ENCODE results near the gene RAVER2. TPM values are rescaled to one million over a fixed set of nuclear protein-coding genes. Genes with fewer than 3 reads are reported as not detected.

The RAVER2 gene, protein sequence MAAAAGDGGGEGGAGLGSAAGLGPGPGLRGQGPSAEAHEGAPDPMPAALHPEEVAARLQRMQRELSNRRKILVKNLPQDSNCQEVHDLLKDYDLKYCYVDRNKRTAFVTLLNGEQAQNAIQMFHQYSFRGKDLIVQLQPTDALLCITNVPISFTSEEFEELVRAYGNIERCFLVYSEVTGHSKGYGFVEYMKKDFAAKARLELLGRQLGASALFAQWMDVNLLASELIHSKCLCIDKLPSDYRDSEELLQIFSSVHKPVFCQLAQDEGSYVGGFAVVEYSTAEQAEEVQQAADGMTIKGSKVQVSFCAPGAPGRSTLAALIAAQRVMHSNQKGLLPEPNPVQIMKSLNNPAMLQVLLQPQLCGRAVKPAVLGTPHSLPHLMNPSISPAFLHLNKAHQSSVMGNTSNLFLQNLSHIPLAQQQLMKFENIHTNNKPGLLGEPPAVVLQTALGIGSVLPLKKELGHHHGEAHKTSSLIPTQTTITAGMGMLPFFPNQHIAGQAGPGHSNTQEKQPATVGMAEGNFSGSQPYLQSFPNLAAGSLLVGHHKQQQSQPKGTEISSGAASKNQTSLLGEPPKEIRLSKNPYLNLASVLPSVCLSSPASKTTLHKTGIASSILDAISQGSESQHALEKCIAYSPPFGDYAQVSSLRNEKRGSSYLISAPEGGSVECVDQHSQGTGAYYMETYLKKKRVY
- total RNA-seq: 1.4 and 1.5 TPM in 2 replicates
- total RNA-seq (2013): 1.4 TPM
- 0.82 and 0.97 TPM in 2 replicates for polyA plus RNA-seq
- 0.60 and 0.93 TPM in 2 replicates for polyA minus RNA-seq

DNA sequence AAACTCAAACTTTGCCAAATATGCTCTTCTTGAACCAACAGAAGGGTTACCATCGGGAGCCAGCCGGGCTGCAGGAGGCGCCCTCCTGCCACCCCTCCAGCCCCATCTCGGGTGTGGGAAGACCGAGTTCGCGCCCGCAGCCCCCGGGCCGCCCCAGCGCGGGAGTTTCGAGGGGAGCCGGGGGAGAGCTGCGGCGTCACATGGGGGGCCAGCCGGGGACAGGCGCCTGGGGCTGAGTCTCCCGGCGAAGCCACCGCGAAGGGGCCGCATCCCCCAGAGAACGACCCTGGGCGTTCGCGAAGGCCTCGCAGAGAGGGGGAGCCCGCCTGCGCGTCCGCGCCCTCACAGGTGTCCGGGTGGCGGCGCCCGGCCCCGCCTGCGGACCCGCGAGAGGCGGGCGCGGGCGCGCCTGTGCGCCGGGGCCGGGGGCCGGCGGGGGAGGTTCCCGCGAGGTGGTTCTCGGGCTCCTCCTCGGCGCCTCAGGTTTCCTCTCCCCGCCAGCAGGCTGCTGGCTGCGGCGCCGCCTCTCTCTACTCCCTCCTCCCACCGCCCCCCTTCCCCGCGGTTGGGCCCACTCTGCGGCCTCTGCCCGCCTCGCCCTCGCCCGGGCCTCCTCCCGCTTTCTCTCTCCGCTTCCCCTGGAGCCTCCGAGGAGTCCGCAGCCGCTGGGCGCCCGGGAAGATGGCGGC is at the start of gene RAVER2:
RAVER2 (plus strand) TSS at position 584 of the 689 bp plus-strand sequence; CDS start at position 682, 98 bp downstream.
- intact Hi-C loops (cut with micrococcal nuclease): loop anchor here (1.0 to 10.0 kb wide), 2 partner anchors 80 to 320 kb away; no protein-coding TSS in a partner anchor
- Mint-ChIP-seq H3K27ac (peak within 1 kb of the TSS; percentile 76), H3K27me3 (peaks cover 17% of the 10 kb centered on the region), H3K9me3 (ENCODE audit: insufficient read depth) (no peaks in the 10 kb centered on the region), H3K4me1 (peaks cover 18% of the 10 kb centered on the region), H3K4me3 (peak within 1 kb of the TSS; percentile 91)
- DNase-seq (peak; percentile 70), ATAC-seq (ENCODE audit: low read depth) (peak; percentile 74)
- Histone ChIP-seq H3K79me2 (ENCODE audit: control insufficient read depth, insufficient read depth, low read length) (no peaks in the 10 kb centered on the region), H3K9ac (ENCODE audit: low read length) (peak within 1 kb of the TSS; percentile 71), H2AFZ (ENCODE audit: insufficient read depth, low read depth, low read length, poor library complexity, severe bottlenecking) (peak within 1 kb of the TSS; percentile 85), H3K4me2 (replicated peaks; ENCODE audit: low read depth, low read length, poor library complexity, severe bottlenecking) (peak within 1 kb of the TSS; percentile 94), H3K4me3 (ENCODE audit: control extremely low read depth in 1 of 5, extremely low read depth in 1 of 5, insufficient read depth in 1 of 5, low read depth in 2 of 5, low read length in 4 of 5) (peak within 1 kb of the TSS in 4 of 5 experiments; percentile 48 to 74 (median 60)), H3K9me3 (ENCODE audit: control extremely low read depth in 1 of 3, control insufficient read depth in 2 of 3, insufficient read depth in 1 of 3, low read length in 2 of 3) (no peaks in the 10 kb centered on the region), H3K4me1 (ENCODE audit: control insufficient read depth in 2 of 2, insufficient read depth in 2 of 2, low read length in 2 of 2) (peaks cover 14 to 16% of the 10 kb centered on the region in 2 donors), H4K20me1 (ENCODE audit: control insufficient read depth, insufficient read depth, low read length, poor library complexity, severe bottlenecking) (no peaks in the 10 kb centered on the region), H3K27me3 (replicated peaks in 1 of 4; ENCODE audit: control extremely low read depth in 1 of 4, control insufficient read depth in 3 of 4, insufficient read depth in 4 of 4, low read length in 3 of 4) (no peaks in the 10 kb centered on the region), H3K27ac (ENCODE audit: low read length in 2 of 2) (peak within 1 kb of the TSS in 1 of 2 donors; percentile 36), H3K36me3 (replicated peaks in 1 of 2; ENCODE audit: control extremely low read depth in 1 of 2, control insufficient read depth in 1 of 2, extremely low read depth in 1 of 2, insufficient read depth in 2 of 2, low read length in 1 of 2) (no peaks in the 10 kb centered on the region)
- POLR2A ChIA-PET: no interaction called here
- TF ChIP-seq, protein P1, sequence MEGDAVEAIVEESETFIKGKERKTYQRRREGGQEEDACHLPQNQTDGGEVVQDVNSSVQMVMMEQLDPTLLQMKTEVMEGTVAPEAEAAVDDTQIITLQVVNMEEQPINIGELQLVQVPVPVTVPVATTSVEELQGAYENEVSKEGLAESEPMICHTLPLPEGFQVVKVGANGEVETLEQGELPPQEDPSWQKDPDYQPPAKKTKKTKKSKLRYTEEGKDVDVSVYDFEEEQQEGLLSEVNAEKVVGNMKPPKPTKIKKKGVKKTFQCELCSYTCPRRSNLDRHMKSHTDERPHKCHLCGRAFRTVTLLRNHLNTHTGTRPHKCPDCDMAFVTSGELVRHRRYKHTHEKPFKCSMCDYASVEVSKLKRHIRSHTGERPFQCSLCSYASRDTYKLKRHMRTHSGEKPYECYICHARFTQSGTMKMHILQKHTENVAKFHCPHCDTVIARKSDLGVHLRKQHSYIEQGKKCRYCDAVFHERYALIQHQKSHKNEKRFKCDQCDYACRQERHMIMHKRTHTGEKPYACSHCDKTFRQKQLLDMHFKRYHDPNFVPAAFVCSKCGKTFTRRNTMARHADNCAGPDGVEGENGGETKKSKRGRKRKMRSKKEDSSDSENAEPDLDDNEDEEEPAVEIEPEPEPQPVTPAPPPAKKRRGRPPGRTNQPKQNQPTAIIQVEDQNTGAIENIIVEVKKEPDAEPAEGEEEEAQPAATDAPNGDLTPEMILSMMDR (IDR thresholded peaks at IDR 0.05): peak; percentile 26
- TF ChIP-seq EZH2 (IDR thresholded peaks at IDR 0.05; ENCODE audit: borderline replicate concordance, insufficient read depth, low read depth, low read length, poor library complexity, severe bottlenecking): no peak
- CTCF ChIA-PET: interaction anchor here (2.5 kb wide), 1 partner anchor 79 kb away, joined by 11 read pairs; no protein-coding TSS in a partner anchor
- under 1% methylated on average over 76 of the region's 76 CpGs for WGBS (ENCODE audit: insufficient coverage)
